Measurements from ENCODE around the gene ADAP1.

DNA sequence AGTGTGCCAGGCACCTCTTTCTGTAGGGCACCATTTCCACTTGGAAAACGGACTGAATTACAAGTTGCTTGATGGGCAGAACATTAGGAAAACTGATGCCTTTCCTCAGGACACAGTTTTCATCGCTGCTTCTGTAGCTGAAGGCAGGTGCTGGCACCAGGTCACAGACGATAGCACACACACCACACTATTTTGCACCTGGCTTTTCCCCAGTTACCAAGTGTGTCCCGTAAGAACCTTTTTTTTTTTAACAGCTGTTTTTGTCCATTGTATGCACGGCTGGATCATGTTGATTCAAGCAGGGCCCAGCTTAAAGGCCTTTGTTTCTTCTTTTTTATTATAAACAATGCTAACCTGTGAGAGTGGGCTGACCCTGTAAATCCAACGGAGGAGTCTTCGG lies 79.4 kb downstream of the ADAP1 start:
- TF ChIP-seq, protein P1, sequence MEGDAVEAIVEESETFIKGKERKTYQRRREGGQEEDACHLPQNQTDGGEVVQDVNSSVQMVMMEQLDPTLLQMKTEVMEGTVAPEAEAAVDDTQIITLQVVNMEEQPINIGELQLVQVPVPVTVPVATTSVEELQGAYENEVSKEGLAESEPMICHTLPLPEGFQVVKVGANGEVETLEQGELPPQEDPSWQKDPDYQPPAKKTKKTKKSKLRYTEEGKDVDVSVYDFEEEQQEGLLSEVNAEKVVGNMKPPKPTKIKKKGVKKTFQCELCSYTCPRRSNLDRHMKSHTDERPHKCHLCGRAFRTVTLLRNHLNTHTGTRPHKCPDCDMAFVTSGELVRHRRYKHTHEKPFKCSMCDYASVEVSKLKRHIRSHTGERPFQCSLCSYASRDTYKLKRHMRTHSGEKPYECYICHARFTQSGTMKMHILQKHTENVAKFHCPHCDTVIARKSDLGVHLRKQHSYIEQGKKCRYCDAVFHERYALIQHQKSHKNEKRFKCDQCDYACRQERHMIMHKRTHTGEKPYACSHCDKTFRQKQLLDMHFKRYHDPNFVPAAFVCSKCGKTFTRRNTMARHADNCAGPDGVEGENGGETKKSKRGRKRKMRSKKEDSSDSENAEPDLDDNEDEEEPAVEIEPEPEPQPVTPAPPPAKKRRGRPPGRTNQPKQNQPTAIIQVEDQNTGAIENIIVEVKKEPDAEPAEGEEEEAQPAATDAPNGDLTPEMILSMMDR (IDR thresholded peaks at IDR 0.05), result no peak
- TF ChIP-seq POLR2A (IDR thresholded peaks at IDR 0.05), result no peak

Data from heart left ventricle (tissue), 13 donors.